IPS-18a (cell line): Measurements from ENCODE around the gene GRID1.
"Not testable (repeated sequence)": the region's sequence is repeated elsewhere in the genome, so short reads cannot be mapped to it uniquely, and the experiment has no call there.

Experiments used
- H3K27ac ChIP-seq: one replicate; pipeline ENCODE4 v1.5.1; 2013; ENCODE audit warnings: low read length
- H3K27me3 ChIP-seq: one replicate; pipeline ENCODE4 v1.6.1; 2013; ENCODE audit warnings: mild to moderate bottlenecking, low read length; ENCODE audit not compliant: control insufficient read depth, insufficient read depth
- H3K36me3 ChIP-seq: one replicate; pipeline ENCODE4 v1.6.1; 2013; ENCODE audit warnings: low read depth, low read length; ENCODE audit not compliant: control insufficient read depth
- H3K4me1 ChIP-seq: one replicate; pipeline ENCODE4 v1.6.1; 2013; ENCODE audit warnings: low read depth, low read length; ENCODE audit not compliant: control insufficient read depth
- H3K4me3 ChIP-seq: one replicate; pipeline ENCODE4 v1.5.1; 2013; ENCODE audit warnings: low read length
- H3K9ac ChIP-seq: one replicate; pipeline ENCODE4 v1.6.1; 2013; ENCODE audit warnings: mild to moderate bottlenecking, low read length, moderate library complexity
- H3K9me3 ChIP-seq: one replicate; pipeline ENCODE4 v1.6.1; 2013; ENCODE audit warnings: low read depth, low read length; ENCODE audit not compliant: control insufficient read depth

Gene GRID1

GRCh38 chr10:86104611-86105145, 261.9 kb downstream of the GRID1 start:
- no peak overlapping the region for H3K9ac ChIP-seq
- H3K4me1 ChIP-seq, result no peaks in the 10 kb centered on the region
- no peaks in the 10 kb centered on the region for H3K9me3 ChIP-seq
- no peak overlapping the region for H3K27ac ChIP-seq
- H3K27me3 ChIP-seq, result no peaks in the 10 kb centered on the region
- no peak overlapping the region for H3K4me3 ChIP-seq
- no peaks in the 10 kb centered on the region for H3K36me3 ChIP-seq

GRCh38 chr10:86104156-86104555, 262.4 kb downstream of the GRID1 start:
- H3K9ac ChIP-seq, result no peak overlapping the region
- H3K4me1 ChIP-seq, result no peaks in the 10 kb centered on the region
- no peak overlapping the region for H3K27ac ChIP-seq
- H3K9me3 ChIP-seq, result no peaks in the 10 kb centered on the region
- H3K36me3 ChIP-seq, result no peaks in the 10 kb centered on the region
- no peaks in the 10 kb centered on the region for H3K27me3 ChIP-seq
- no peak overlapping the region for H3K4me3 ChIP-seq

GRCh38 chr10:86103391-86104101, 263.0 kb downstream of the GRID1 start:
- Histone ChIP-seq H3K4me3 (no peak overlapping the region), H3K36me3 (no peaks in the 10 kb centered on the region), H3K27me3 (no peaks in the 10 kb centered on the region), H3K27ac (no peak overlapping the region), H3K9ac (no peak overlapping the region), H3K4me1 (no peaks in the 10 kb centered on the region), H3K9me3 (no peaks in the 10 kb centered on the region)

- Histone ChIP-seq H3K4me3 (no peak overlapping the region), H3K27me3 (no peaks in the 10 kb centered on the region), H3K4me1 (no peaks in the 10 kb centered on the region), H3K9ac (no peak overlapping the region), H3K36me3 (no peaks in the 10 kb centered on the region), H3K9me3 (no peaks in the 10 kb centered on the region), H3K27ac (no peak overlapping the region)
These were observed 264.1 kb downstream of the GRID1 start for GRCh38 chr10:86102451-86102850.

- Histone ChIP-seq H3K9me3 (no peaks in the 10 kb centered on the region), H3K4me3 (no peak overlapping the region), H3K27ac (no peak overlapping the region), H3K36me3 (no peaks in the 10 kb centered on the region), H3K4me1 (no peaks in the 10 kb centered on the region), H3K27me3 (no peaks in the 10 kb centered on the region), H3K9ac (no peak overlapping the region)
These were observed 264.6 kb downstream of the GRID1 start for GRCh38 chr10:86102031-86102430.

- no peak overlapping the region for H3K4me3 ChIP-seq
These were observed 266.0 kb downstream of the GRID1 start for GRCh38 chr10:86100581-86101061.

GRCh38 chr10:86099542-86100334, 266.9 kb downstream of the GRID1 start:
- H3K9ac ChIP-seq, result no peak overlapping the region
- no peaks in the 10 kb centered on the region for H3K4me1 ChIP-seq
- H3K27ac ChIP-seq, result no peak overlapping the region
- no peaks in the 10 kb centered on the region for H3K27me3 ChIP-seq
- H3K4me3 ChIP-seq, result no peak overlapping the region
- H3K9me3 ChIP-seq, result no peaks in the 10 kb centered on the region
- H3K36me3 ChIP-seq, result no peaks in the 10 kb centered on the region

More at GRCh38 chr10:86100581-86101061, 266.0 kb downstream of the GRID1 start:
- Histone ChIP-seq H3K9ac (no peak overlapping the region), H3K27me3 (no peaks in the 10 kb centered on the region), H3K27ac (no peak overlapping the region), H3K9me3 (no peaks in the 10 kb centered on the region), H3K36me3 (no peaks in the 10 kb centered on the region), H3K4me1 (no peaks in the 10 kb centered on the region)

- Histone ChIP-seq H3K9me3 (no peaks in the 10 kb centered on the region), H3K9ac (no peak overlapping the region), H3K36me3 (no peaks in the 10 kb centered on the region), H3K4me3 (no peak overlapping the region), H3K27me3 (no peaks in the 10 kb centered on the region), H3K4me1 (no peaks in the 10 kb centered on the region), H3K27ac (no peak overlapping the region)
These were observed 268.3 kb downstream of the GRID1 start for GRCh38 chr10:86098187-86098881.

GRCh38 chr10:86095061-86095460, 271.5 kb downstream of the GRID1 start:
- H3K27me3 ChIP-seq, H3K27ac ChIP-seq, H3K9ac ChIP-seq, H3K4me3 ChIP-seq, H3K36me3 ChIP-seq, H3K4me1 ChIP-seq, H3K9me3 ChIP-seq: not testable (repeated sequence)

- H3K4me1 ChIP-seq, result not testable (repeated sequence)
These were observed 274.3 kb downstream of the GRID1 start for GRCh38 chr10:86092311-86092710.

GRCh38 chr10:86091216-86091615, 275.4 kb downstream of the GRID1 start:
- Histone ChIP-seq H3K4me3 (no peak overlapping the region), H3K27ac (no peak overlapping the region), H3K36me3 (no peaks in the 10 kb centered on the region), H3K9ac (no peak overlapping the region), H3K4me1 (peaks cover 3% of the 10 kb centered on the region), H3K27me3 (no peaks in the 10 kb centered on the region), H3K9me3 (no peaks in the 10 kb centered on the region)

More at GRCh38 chr10:86092311-86092710, 274.3 kb downstream of the GRID1 start:
- not testable (repeated sequence) for H3K9ac ChIP-seq, H3K36me3 ChIP-seq, H3K4me3 ChIP-seq, H3K27me3 ChIP-seq, H3K27ac ChIP-seq, H3K9me3 ChIP-seq
